ENCODE results near the gene SMOC2.

The SMOC2 gene

GRCh38 chr6:168508903-168509302 is 67.9 kb downstream of the SMOC2 start:
- FAIRE-seq: no peak

GRCh38 chr6:168513766-168514165 is 72.8 kb downstream of the SMOC2 start:
- FAIRE-seq (no peak), DNase-seq (ENCODE audit: extremely low spot score, insufficient read length, low read depth) (no peak)

More at GRCh38 chr6:168508903-168509302, 67.9 kb downstream of the SMOC2 start:
- no peak for DNase-seq (ENCODE audit: extremely low spot score, insufficient read length, low read depth)

GRCh38 chr6:168514216-168514615 is 73.2 kb downstream of the SMOC2 start:
- FAIRE-seq: no peak
- no peak for DNase-seq (ENCODE audit: extremely low spot score, insufficient read length, low read depth)

- FAIRE-seq: no peak
- no peak for DNase-seq (ENCODE audit: extremely low spot score, insufficient read length, low read depth)
These were observed 74.4 kb downstream of the SMOC2 start for GRCh38 chr6:168515376-168515775.

GRCh38 chr6:168516944-168517741 is 76.2 kb downstream of the SMOC2 start:
- no peak for FAIRE-seq

GRCh38 chr6:168517742-168518347 is 76.9 kb downstream of the SMOC2 start:
- DNase-seq (ENCODE audit: extremely low spot score, insufficient read length, low read depth): no peak
- no peak for FAIRE-seq

More at GRCh38 chr6:168516944-168517741, 76.2 kb downstream of the SMOC2 start:
- DNase-seq (ENCODE audit: extremely low spot score, insufficient read length, low read depth): no peak

- no peak for DNase-seq (ENCODE audit: extremely low spot score, insufficient read length, low read depth)
- FAIRE-seq: no peak
These were observed 77.4 kb downstream of the SMOC2 start for GRCh38 chr6:168518348-168518745.

- FAIRE-seq (no peak), DNase-seq (ENCODE audit: extremely low spot score, insufficient read length, low read depth) (no peak)
These were observed 77.9 kb downstream of the SMOC2 start for GRCh38 chr6:168518867-168519266.

GRCh38 chr6:168520233-168520632 is 79.2 kb downstream of the SMOC2 start:
- no peak for FAIRE-seq

GRCh38 chr6:168524571-168525001 is 83.6 kb downstream of the SMOC2 start:
- no peak for DNase-seq (ENCODE audit: extremely low spot score, insufficient read length, low read depth)
- no peak for FAIRE-seq

More at GRCh38 chr6:168520233-168520632, 79.2 kb downstream of the SMOC2 start:
- DNase-seq (ENCODE audit: extremely low spot score, insufficient read length, low read depth): no peak

- DNase-seq (ENCODE audit: extremely low spot score, insufficient read length, low read depth): no peak
- no peak for FAIRE-seq
These were observed 84.1 kb downstream of the SMOC2 start for GRCh38 chr6:168525114-168525513.

- no peak for DNase-seq (ENCODE audit: extremely low spot score, insufficient read length, low read depth)
These were observed 85.1 kb downstream of the SMOC2 start for GRCh38 chr6:168525926-168526630.

GRCh38 chr6:168526841-168527281 is 85.9 kb downstream of the SMOC2 start:
- DNase-seq (ENCODE audit: extremely low spot score, insufficient read length, low read depth): no peak
- no peak for FAIRE-seq

More at GRCh38 chr6:168525926-168526630, 85.1 kb downstream of the SMOC2 start:
- no peak for FAIRE-seq

GRCh38 chr6:168527451-168528210 is 86.6 kb downstream of the SMOC2 start:
- DNase-seq (ENCODE audit: extremely low spot score, insufficient read length, low read depth) (no peak), FAIRE-seq (no peak)

- DNase-seq (ENCODE audit: extremely low spot score, insufficient read length, low read depth): peak; percentile 9
- FAIRE-seq: peak; percentile 50
These were observed 87.6 kb downstream of the SMOC2 start for GRCh38 chr6:168528474-168529095.

GRCh38 chr6:168529214-168529613 is 88.2 kb downstream of the SMOC2 start:
- FAIRE-seq (no peak), DNase-seq (ENCODE audit: extremely low spot score, insufficient read length, low read depth) (no peak)

- DNase-seq (ENCODE audit: extremely low spot score, insufficient read length, low read depth): no peak
- FAIRE-seq: no peak
These were observed 89.7 kb downstream of the SMOC2 start for GRCh38 chr6:168530653-168531071.

- FAIRE-seq: no peak
- DNase-seq (ENCODE audit: extremely low spot score, insufficient read length, low read depth): no peak
These were observed 91.1 kb downstream of the SMOC2 start for GRCh38 chr6:168532070-168532469.

GRCh38 chr6:168533414-168533813 is 92.4 kb downstream of the SMOC2 start:
- no peak for DNase-seq (ENCODE audit: extremely low spot score, insufficient read length, low read depth)
- FAIRE-seq: no peak

Data from GM18507 (cell line).